Heart right ventricle (tissue), 16 donors: Measurements from ENCODE around the gene ZNF396. TPM values are rescaled to one million over a fixed set of nuclear protein-coding genes. Genes with fewer than 3 reads are reported as not detected.

ENCODE experiments used
- ATAC-seq, 8 donors: fragments of 200-7000 bp; cut with Tn5 transposase; one replicate each; pipeline ENCODE4 v1.9.1; 2020; ENCODE audit warnings: mild to moderate bottlenecking in 8 of 8, moderate library complexity in 8 of 8, moderate number of reproducible peaks in 1 of 8
- DNase-seq, 2 donors: peaks; one replicate each; pipeline ENCODE4 v3.0.0-alpha.2; 2020
- H3K27ac ChIP-seq, 10 donors: fragments of 200-600 bp; sonication (generic) in 2 of 10; one replicate each; pipeline versions ENCODE4 v1.5.0 to v1.8.0; 2020 to 2022; ENCODE audit warnings: mild to moderate bottlenecking in 3 of 10
- H3K27me3 ChIP-seq, 7 donors: fragments of 200-600 bp; one replicate each; pipeline ENCODE4 v1.8.0; 2021 to 2022; ENCODE audit warnings: mild to moderate bottlenecking in 2 of 7
- H3K36me3 ChIP-seq, 9 donors: fragments of 200-600 bp; sonication (generic) in 1 of 9; one replicate each; pipeline versions ENCODE4 v1.5.0 to v1.8.0; 2020 to 2022; ENCODE audit warnings: mild to moderate bottlenecking in 2 of 9
- H3K4me1 ChIP-seq, 9 donors: fragments of 200-600 bp; sonication (generic) in 1 of 9; one replicate each; pipeline versions ENCODE4 v1.5.0 to v1.8.0; 2020 to 2022; ENCODE audit warnings: mild to moderate bottlenecking in 4 of 9
- H3K4me3 ChIP-seq, 10 donors: fragments of 200-600 bp; sonication (generic) in 2 of 10; one replicate each; pipeline versions ENCODE4 v1.5.0 to v1.8.0; 2020 to 2022; ENCODE audit warnings: mild to moderate bottlenecking in 7 of 10, moderate library complexity in 2 of 10
- H3K9me3 ChIP-seq, 11 donors: fragments of 200-600 bp in 10 of 11; sonication (generic) in 2 of 11; one replicate each; pipeline versions ENCODE4 v1.5.0 to v1.8.0; 2013 to 2022; ENCODE audit warnings: mild to moderate bottlenecking in 2 of 11, control low read depth in 1 of 11, moderate library complexity in 1 of 11
- WGBS, 2 donors: extraction: QIAGEN DNeasy Blood & Tissue Kit; methylation state at CpG; one replicate each; pipeline ENCODE4 v1.1.7; 2013; ENCODE audit warnings: inconsistent platforms in 1 of 2; 5-methylcytosine and 5-hydroxymethylcytosine counted together
- intact Hi-C, 10 donors: fragments of 100-400 bp; cut with DNase I; formaldehyde crosslinking; loops; one replicate each; pipeline versions ENCODE4 v1.11.1 to v1.14.2; 2022
- polyA plus RNA-seq, 2 donors: library from polyadenylated mRNA; stranded (reverse); fragments of 200-250 nt; gene quantifications; one replicate each; pipeline ENCODE4 v1.2.3, GENCODE V29; 2013
- total RNA-seq, 10 donors: library from RNA; stranded (reverse); fragmentation: NEBNext Ultra II Directional in 3 of 10; extraction: Animal tissue kit (Norgen Biotek cat#: 25700) in 3 of 10; gene quantifications; one replicate each; pipeline versions ENCODE4 v1.2.1 to v1.2.4, GENCODE V29; 2021 to 2023
- TF ChIP-seq, protein P1 (sequence below), 9 donors: fragments of 200-600 bp; sonication (generic) in 2 of 9; IDR thresholded peaks; one replicate each; pipeline versions ENCODE4 v1.5.0 to v1.8.0; 2021 to 2022; ENCODE audit warnings: antibody characterized with exemption in 9 of 9, mild to moderate bottlenecking in 5 of 9, moderate library complexity in 1 of 9
- donor health status: Arrhythmogenic right ventricular cardiomyopathy.
- donor health status: ischemic (EF 13 %, LVEDD 7.1; RV severe dilation, severe dysfunction).
- donor health status: healthy with polysubstance abuse.
- donor health status: DM: no; HTN: yes; CAD: no.
- donor health status: DM: no; HTN: no; CAD: no.
- donor health status: ischemic (EF 25% LVEDD 6.9; RV normal size, moderate dysfunction).
- donor health status: ischemic (EF 25% LVEDD 5.7; RV mildly dilated, moderate dysfunction).
- donor health status: healthy.
- donor health status: DM: yes; HTN: yes; CAD: no.
- donor health status: Ischemic cardiomyopathy.
- donor health status: ischemic (EF 35%, LVEDD 5.7; RV mildly dilated, moderate dysfunction).
- donor health status: nonischemic (EF 11% LVEDD 7.7; RV severe dilation, severe dysfunction).
- donor health status: DM: yes; HTN: yes; CAD: no.
- donor health status: PGD.
- donor health status: ischemic (EF 29% LVEDD 5.4; RV normal size, mild dysfunction).
- donor health status: nonischemic (EF 23%, LVEDD 6.1; RV moderate dilation, normal function).

The ZNF396 gene
- total and polyA plus RNA-seq, 12 donors: 0.42 to 1.4 (median 0.64) TPM

DNA sequence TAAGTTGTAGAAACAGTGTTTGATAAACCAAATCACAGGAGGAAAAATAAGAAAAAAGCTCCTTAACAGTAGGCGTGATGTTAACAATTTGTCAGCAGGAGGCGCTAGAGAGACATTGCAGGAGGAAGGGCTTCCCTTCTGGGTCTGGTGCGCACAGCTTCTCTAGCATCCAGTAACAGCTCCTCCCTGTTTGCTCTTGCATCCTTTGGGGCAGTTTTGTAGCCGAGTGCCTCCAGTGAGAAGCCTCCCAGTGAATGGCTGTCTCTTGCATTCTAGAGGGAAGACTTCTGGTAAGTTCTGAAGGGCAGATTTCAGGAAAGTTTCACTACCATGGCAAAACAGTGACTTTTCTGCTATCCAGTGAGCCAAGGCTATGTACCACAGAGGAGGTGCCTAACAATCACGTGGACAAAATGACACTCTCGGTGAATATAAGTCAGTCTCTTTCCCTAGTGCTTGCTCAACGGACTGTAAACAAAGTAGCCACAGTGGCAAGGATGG, 9.5 kb upstream of the ZNF396 start:
- intact Hi-C loops: loop anchor here in 8 of 10 donors (5.0 to 10.0 kb wide), 4 partner anchors 558 to 568 kb away; no protein-coding TSS in a partner anchor
- TF ChIP-seq, protein P1, sequence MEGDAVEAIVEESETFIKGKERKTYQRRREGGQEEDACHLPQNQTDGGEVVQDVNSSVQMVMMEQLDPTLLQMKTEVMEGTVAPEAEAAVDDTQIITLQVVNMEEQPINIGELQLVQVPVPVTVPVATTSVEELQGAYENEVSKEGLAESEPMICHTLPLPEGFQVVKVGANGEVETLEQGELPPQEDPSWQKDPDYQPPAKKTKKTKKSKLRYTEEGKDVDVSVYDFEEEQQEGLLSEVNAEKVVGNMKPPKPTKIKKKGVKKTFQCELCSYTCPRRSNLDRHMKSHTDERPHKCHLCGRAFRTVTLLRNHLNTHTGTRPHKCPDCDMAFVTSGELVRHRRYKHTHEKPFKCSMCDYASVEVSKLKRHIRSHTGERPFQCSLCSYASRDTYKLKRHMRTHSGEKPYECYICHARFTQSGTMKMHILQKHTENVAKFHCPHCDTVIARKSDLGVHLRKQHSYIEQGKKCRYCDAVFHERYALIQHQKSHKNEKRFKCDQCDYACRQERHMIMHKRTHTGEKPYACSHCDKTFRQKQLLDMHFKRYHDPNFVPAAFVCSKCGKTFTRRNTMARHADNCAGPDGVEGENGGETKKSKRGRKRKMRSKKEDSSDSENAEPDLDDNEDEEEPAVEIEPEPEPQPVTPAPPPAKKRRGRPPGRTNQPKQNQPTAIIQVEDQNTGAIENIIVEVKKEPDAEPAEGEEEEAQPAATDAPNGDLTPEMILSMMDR (IDR thresholded peaks at IDR 0.05): peak; percentile 83 to 96 (median 91)
- H3K36me3 ChIP-seq: no peaks in the 10 kb centered on the region
- peaks cover 0 to 10% (median 0%) of the 10 kb centered on the region in 9 donors for H3K4me1 ChIP-seq
- no peak overlapping the region for H3K4me3 ChIP-seq
- peak; percentile 63 to 78 (median 74) for ATAC-seq
- no peak overlapping the region for H3K27ac ChIP-seq
- DNase-seq: peak; percentile 14 to 72
- H3K27me3 ChIP-seq: peaks cover 0 to 12% (median 0%) of the 10 kb centered on the region in 7 donors
- WGBS, 2 donors: 22 to 24% methylated on average over 7 of the region's 7 CpGs
- H3K9me3 ChIP-seq: peaks cover 0 to 9% (median 0%) of the 10 kb centered on the region in 11 donors

DNA sequence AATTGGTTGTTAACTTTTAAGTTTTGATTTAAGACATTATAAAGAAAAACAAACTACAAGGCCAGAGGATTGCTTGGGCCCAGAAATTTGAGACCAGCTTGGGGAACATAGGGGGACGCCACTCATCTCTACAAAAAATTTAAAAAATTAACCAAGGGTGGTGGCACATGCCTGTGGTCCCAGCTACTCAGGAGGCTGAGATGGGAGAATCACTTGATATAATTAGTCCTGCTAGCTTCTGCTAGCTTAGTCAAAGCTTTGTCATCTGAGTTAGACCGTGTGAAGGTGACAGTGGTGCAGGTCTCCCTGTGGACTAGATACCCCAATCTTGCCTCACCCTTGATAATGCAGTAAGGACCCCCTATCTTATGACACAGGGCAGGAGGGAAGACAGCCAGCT, 6.0 kb upstream of the ZNF396 start:
- intact Hi-C loops: loop anchor here in 3 of 10 donors (10.0 kb wide), 2 partner anchors 562 to 572 kb away; no protein-coding TSS in a partner anchor
- H3K36me3 ChIP-seq: no peaks in the 10 kb centered on the region
- H3K27ac ChIP-seq: no peak overlapping the region
- H3K9me3 ChIP-seq: peaks cover 0 to 10% (median 0%) of the 10 kb centered on the region in 11 donors
- TF ChIP-seq, protein P1 (IDR thresholded peaks at IDR 0.05): no peak
- WGBS, 2 donors: 78 to 81% methylated on average over 2 of the region's 2 CpGs
- peaks cover 0 to 14% (median 0%) of the 10 kb centered on the region in 7 donors for H3K27me3 ChIP-seq
- H3K4me3 ChIP-seq: no peak overlapping the region
- ATAC-seq (no peak), DNase-seq (no peak)
- H3K4me1 ChIP-seq: peaks cover 0 to 14% (median 0%) of the 10 kb centered on the region in 9 donors

DNA sequence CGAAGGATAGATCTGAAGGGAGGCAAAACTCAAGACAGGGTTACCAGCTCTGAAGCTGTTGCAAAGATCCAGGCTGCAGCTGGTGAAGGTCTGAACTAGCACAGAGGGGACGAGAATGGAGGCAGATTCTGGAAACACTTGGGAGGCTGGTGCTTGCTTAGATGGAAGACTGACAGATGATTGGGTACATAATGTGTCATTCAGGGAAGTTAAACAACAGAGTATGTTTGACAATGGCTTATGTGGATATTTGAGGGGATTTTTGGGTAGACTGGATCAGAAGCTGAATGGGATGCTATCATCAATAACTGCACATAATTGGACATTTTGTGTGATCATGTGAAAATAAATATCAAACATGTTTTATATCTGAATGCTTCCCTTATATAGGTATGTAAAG, 2.3 kb upstream of the ZNF396 start:
- DNase-seq: no peak
- Histone ChIP-seq H3K4me1 (peaks cover 0 to 19% (median 11%) of the 10 kb centered on the region in 9 donors), H3K27me3 (peaks cover 0 to 19% (median 0%) of the 10 kb centered on the region in 7 donors), H3K36me3 (no peaks in the 10 kb centered on the region), H3K4me3 (no peak overlapping the region), H3K9me3 (peaks cover 0 to 10% (median 0%) of the 10 kb centered on the region in 11 donors), H3K27ac (no peak overlapping the region)
- ATAC-seq: no peak
- TF ChIP-seq, protein P1 (IDR thresholded peaks at IDR 0.05): no peak
- intact Hi-C loops: no loop called here
- 80% methylated on average over 2 of the region's 2 CpGs for WGBS, 2 donors

DNA sequence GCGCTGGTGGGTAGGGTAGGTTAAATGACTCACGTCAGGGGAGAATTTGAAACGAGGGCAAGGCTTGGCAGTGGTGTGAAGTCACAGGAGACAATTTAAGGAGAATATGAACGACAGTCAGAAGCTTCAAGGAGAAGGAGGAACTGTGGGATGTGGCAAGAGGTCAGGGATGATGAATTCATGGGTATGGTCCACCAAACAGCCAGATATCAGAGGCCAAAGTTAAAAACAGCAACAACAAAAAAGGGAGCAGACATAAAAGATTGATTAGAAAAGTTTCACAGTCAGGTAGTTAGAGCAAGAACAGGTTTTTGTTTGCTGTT, 1.4 kb upstream of the ZNF396 start:
- H3K36me3 ChIP-seq: no peaks in the 10 kb centered on the region
- DNase-seq (no peak), ATAC-seq (no peak)
- TF ChIP-seq, protein P1 (IDR thresholded peaks at IDR 0.05): no peak
- peaks cover 0 to 14% (median 0%) of the 10 kb centered on the region in 7 donors for H3K27me3 ChIP-seq
- no peak overlapping the region for H3K27ac ChIP-seq
- 49 to 52% methylated on average over 4 of the region's 4 CpGs for WGBS, 2 donors
- H3K4me3 ChIP-seq: no peak overlapping the region
- peaks cover 0 to 19% (median 11%) of the 10 kb centered on the region in 9 donors for H3K4me1 ChIP-seq
- intact Hi-C loops: no loop called here
- H3K9me3 ChIP-seq: peaks cover 0 to 10% (median 0%) of the 10 kb centered on the region in 11 donors
